ENCODE results near the gene GCAT. TPM values are rescaled to one million over a fixed set of nuclear protein-coding genes. Genes with fewer than 3 reads are reported as not detected.

Gene GCAT
- total and polyA plus RNA-seq, 2 of the 13 experiments (the other 11 are each of a cell fraction or from before 2014, with no cell fraction given), result 28.0 to 50.3 TPM

DNA sequence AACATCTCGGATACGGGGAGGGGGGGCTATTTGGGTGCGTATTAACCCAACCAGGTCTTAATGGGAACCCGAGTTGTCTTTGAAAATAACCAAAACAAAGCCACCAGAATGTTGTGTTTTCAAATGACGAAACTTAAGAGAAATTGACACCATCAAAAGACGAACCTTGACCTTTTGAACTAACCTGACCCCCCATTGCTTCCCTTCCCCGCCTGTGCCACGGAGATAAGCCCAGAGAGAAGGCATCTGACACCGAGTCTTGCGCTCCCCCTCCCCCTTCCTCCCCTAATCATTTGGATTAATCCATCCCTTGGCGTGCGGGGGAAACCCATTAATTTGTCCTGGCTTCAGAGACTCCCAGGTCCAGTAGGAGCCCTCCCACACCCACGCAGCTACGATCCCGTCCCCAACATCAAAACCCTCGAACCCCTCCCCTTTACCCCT lies 4.5 kb upstream of the GCAT start (continued):
- TF ChIP-seq ZNF326 (CRISPR knock-in tag; IDR thresholded peaks at IDR 0.05; ENCODE audit: borderline replicate concordance) (no peak), HNRNPUL1 (IDR thresholded peaks at IDR 0.05; ENCODE audit: low read depth, low read length) (no peak), ZNF329 (CRISPR knock-in tag; IDR thresholded peaks at IDR 0.05; ENCODE audit: low read depth) (no peak), PHF20 (CRISPR knock-in tag; IDR thresholded peaks at IDR 0.05) (no peak), NR2F2 (IDR thresholded peaks at IDR 0.05; ENCODE audit: borderline replicate concordance, low read depth) (peak; percentile 92), PTBP1 (IDR thresholded peaks at IDR 0.05; ENCODE audit: low read depth, low read length, poor library complexity, severe bottlenecking) (no peak), HIC2 (CRISPR knock-in tag; IDR thresholded peaks at IDR 0.05; ENCODE audit: low read depth) (no peak), ZNF160 (CRISPR knock-in tag; IDR thresholded peaks at IDR 0.05) (0 out of 2 replicates have a peak, but pooled peaks have one; percentile 11), ZFP62 (CRISPR knock-in tag; IDR thresholded peaks at IDR 0.05) (no peak), ZNF646 (CRISPR knock-in tag; IDR thresholded peaks at IDR 0.05) (no peak), ZNF574 (CRISPR knock-in tag; IDR thresholded peaks at IDR 0.05) (no peak), REL (CRISPR knock-in tag; conservative IDR thresholded peaks at IDR 0.05) (no peak)
- TF ChIP-seq, protein P1, sequence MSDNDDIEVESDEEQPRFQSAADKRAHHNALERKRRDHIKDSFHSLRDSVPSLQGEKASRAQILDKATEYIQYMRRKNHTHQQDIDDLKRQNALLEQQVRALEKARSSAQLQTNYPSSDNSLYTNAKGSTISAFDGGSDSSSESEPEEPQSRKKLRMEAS (IDR thresholded peaks at IDR 0.05), result no peak
- TF ChIP-seq, protein P2, sequence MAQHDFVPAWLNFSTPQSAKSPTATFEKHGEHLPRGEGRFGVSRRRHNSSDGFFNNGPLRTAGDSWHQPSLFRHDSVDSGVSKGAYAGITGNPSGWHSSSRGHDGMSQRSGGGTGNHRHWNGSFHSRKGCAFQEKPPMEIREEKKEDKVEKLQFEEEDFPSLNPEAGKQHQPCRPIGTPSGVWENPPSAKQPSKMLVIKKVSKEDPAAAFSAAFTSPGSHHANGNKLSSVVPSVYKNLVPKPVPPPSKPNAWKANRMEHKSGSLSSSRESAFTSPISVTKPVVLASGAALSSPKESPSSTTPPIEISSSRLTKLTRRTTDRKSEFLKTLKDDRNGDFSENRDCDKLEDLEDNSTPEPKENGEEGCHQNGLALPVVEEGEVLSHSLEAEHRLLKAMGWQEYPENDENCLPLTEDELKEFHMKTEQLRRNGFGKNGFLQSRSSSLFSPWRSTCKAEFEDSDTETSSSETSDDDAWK (CRISPR knock-in tag; IDR thresholded peaks at IDR 0.05), result no peak
- TF ChIP-seq, protein P3, sequence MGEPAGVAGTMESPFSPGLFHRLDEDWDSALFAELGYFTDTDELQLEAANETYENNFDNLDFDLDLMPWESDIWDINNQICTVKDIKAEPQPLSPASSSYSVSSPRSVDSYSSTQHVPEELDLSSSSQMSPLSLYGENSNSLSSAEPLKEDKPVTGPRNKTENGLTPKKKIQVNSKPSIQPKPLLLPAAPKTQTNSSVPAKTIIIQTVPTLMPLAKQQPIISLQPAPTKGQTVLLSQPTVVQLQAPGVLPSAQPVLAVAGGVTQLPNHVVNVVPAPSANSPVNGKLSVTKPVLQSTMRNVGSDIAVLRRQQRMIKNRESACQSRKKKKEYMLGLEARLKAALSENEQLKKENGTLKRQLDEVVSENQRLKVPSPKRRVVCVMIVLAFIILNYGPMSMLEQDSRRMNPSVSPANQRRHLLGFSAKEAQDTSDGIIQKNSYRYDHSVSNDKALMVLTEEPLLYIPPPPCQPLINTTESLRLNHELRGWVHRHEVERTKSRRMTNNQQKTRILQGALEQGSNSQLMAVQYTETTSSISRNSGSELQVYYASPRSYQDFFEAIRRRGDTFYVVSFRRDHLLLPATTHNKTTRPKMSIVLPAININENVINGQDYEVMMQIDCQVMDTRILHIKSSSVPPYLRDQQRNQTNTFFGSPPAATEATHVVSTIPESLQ (CRISPR knock-in tag; conservative IDR thresholded peaks at IDR 0.05), result no peak
